CD4-positive, alpha-beta memory T cell (primary cell): ENCODE results near the gene TBC1D12. TPM values are rescaled to one million over a fixed set of nuclear protein-coding genes. Genes with fewer than 3 reads are reported as not detected.

Source experiments
- CTCF ChIA-PET: fragments of 350-600 bp; sonication (Branson Sonifier 250); formaldehyde crosslinking; loops from one replicate; lab custom pipeline; 2021; ENCODE audit warnings: inconsistent platforms; ENCODE audit not compliant: partially characterized antibody; lab: Charles Lee
- POLR2A ChIA-PET: fragments of 350-600 bp; sonication (Branson Sonifier 250); formaldehyde crosslinking; loops from one replicate; lab custom pipeline; 2021; ENCODE audit not compliant: partially characterized antibody; lab: Charles Lee
- DNase-seq, 5 donors: peaks; one replicate each; pipeline versions ENCODE4 v3.0.0 to v3.0.0-alpha.2; 2020 to 2022; ENCODE audit warnings: mixed read lengths in 1 of 5
- H3K27ac ChIP-seq: one replicate; pipeline ENCODE4 v1.7.0; 2013; ENCODE audit warnings: low read depth, low read length
- H3K27me3 ChIP-seq: 2 replicates; pipeline ENCODE4 v1.7.0; 2013; ENCODE audit warnings: mild to moderate bottlenecking, low read length, moderate library complexity; ENCODE audit not compliant: insufficient read depth
- H3K36me3 ChIP-seq: 2 replicates; pipeline ENCODE4 v1.7.0; 2013; ENCODE audit warnings: mild to moderate bottlenecking, low read length, moderate library complexity; ENCODE audit not compliant: insufficient read depth
- H3K4me1 ChIP-seq: 2 replicates; pipeline ENCODE4 v1.7.0; 2013; ENCODE audit warnings: mild to moderate bottlenecking, low read length, moderate library complexity; ENCODE audit not compliant: insufficient read depth
- H3K4me3 ChIP-seq, 2 donors: one replicate each; pipeline ENCODE4 v1.7.0; 2013; ENCODE audit warnings: low read length in 2 of 2, mild to moderate bottlenecking in 1 of 2
- H3K9me3 ChIP-seq, 2 donors: one replicate each; pipeline ENCODE4 v1.7.0; 2013; ENCODE audit warnings: low read length in 2 of 2, control low read depth in 1 of 2; ENCODE audit not compliant: control insufficient read depth in 1 of 2
- H3K27ac Mint-ChIP-seq, 7 donors: one replicate each; pipeline ENCODE4 v1.8.0; 2020 to 2021; ENCODE audit warnings: mixed read lengths in 7 of 7, mild to moderate bottlenecking in 6 of 7, inconsistent platforms in 3 of 7, moderate library complexity in 3 of 7
- H3K27me3 Mint-ChIP-seq, 2 donors: one replicate each; pipeline ENCODE4 v1.8.0; 2020 to 2021; ENCODE audit warnings: mixed read lengths in 2 of 2
- H3K36me3 Mint-ChIP-seq, 2 donors: one replicate each; pipeline ENCODE4 v1.8.0; 2020 to 2021; ENCODE audit warnings: mixed read lengths in 2 of 2, inconsistent platforms in 1 of 2, mild to moderate bottlenecking in 1 of 2
- H3K4me1 Mint-ChIP-seq, 4 donors: one replicate each; pipeline ENCODE4 v1.8.0; 2020 to 2021; ENCODE audit warnings: mixed read lengths in 4 of 4, mild to moderate bottlenecking in 1 of 4
- H3K4me3 Mint-ChIP-seq, 8 donors: one replicate each; pipeline ENCODE4 v1.8.0; 2020 to 2021; ENCODE audit warnings: mixed read lengths in 8 of 8, mild to moderate bottlenecking in 7 of 8, moderate library complexity in 6 of 8, inconsistent platforms in 3 of 8
- H3K9me3 Mint-ChIP-seq, 8 donors: one replicate each; pipeline ENCODE4 v1.8.0; 2020 to 2021; ENCODE audit warnings: mixed read lengths in 8 of 8, mild to moderate bottlenecking in 5 of 8, inconsistent platforms in 3 of 8, moderate library complexity in 1 of 8
- intact Hi-C: fragments of 100-400 bp; cut with micrococcal nuclease; formaldehyde crosslinking; loops from one replicate; pipeline ENCODE4 v1.15.1; 2023
- polyA plus RNA-seq, 2 donors: library from polyadenylated mRNA; unstranded; fragments of 300-500 nt; fragmentation: Illumina TruSeq; gene quantifications; one replicate each; pipeline ENCODE4 v1.2.3, GENCODE V29; 2021
- total RNA-seq, 2 experiments: library from RNA; stranded (reverse); gene quantifications; one replicate each; pipeline ENCODE4 v1.2.3, GENCODE V29; 2021

Gene TBC1D12
- total and polyA plus RNA-seq, 4 experiments from 2014 or later = 0.30 to 0.96 TPM; not detected in 2

DNA sequence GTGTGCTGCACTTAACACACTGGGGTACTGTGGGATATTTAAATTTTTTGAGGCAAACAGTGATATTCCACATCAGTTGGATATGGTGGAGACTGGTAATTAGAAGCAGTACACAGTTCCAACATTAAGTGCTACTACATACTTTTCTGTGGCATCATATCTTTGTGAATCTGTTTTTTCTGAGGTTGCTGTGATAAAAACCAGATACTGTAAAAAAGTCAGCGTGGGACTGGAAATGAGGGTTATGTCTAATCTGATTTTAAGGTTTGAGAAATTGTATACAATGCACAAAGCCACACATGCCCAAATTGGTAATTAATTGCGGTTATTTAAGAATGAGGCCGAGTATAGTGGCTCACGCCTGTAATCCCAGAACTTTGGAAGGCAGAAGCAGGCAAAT, 41.2 kb downstream of the TBC1D12 start:
- DNase-seq = no peak
- H3K4me3 Mint-ChIP-seq = no peak overlapping the region
- H3K27me3 ChIP-seq = no peaks in the 10 kb centered on the region
- no peaks in the 10 kb centered on the region for H3K36me3 Mint-ChIP-seq
- H3K4me1 Mint-ChIP-seq = no peaks in the 10 kb centered on the region
- peaks cover 2 to 7% of the 10 kb centered on the region in 2 donors for H3K27me3 Mint-ChIP-seq
- no peaks in the 10 kb centered on the region for H3K4me1 ChIP-seq
- H3K9me3 ChIP-seq = no peaks in the 10 kb centered on the region
- H3K4me3 ChIP-seq = no peak overlapping the region
- intact Hi-C loops = no loop called here
- no peaks in the 10 kb centered on the region for H3K36me3 ChIP-seq
- H3K27ac Mint-ChIP-seq = no peak overlapping the region
- CTCF ChIA-PET = interaction anchor here (0.6 to 3.0 kb wide), 21 partner anchors 9 to 527 kb away, joined by 3 to 22 read pairs (median 4); no protein-coding TSS in a partner anchor
- POLR2A ChIA-PET = no interaction called here
- no peak overlapping the region for H3K27ac ChIP-seq
- H3K9me3 Mint-ChIP-seq = peaks cover 0 to 4% (median 0%) of the 10 kb centered on the region in 8 donors

DNA sequence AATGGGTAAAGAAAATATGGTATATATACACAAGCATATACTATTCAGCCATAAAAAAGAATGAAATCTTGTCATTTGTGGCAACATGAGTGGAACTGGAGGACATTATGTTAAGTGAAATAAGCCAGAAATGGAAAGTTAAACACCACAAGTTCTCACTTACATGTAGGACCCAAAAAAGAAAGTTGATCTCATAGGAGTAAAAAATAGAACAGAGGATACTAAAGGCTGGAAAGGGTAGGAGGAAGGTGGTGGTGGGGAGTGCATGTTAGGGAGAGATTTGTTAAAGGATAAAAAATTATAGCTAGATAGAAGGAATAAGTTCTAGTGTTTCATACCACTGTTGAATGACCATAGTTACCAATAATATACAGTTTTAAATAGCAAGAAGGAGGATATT, 48.4 kb downstream of the TBC1D12 start:
- Mint-ChIP-seq H3K4me1 (no peaks in the 10 kb centered on the region), H3K27me3 (peaks cover 2 to 11% of the 10 kb centered on the region in 2 donors), H3K27ac (peak overlapping the region in 1 of 7 donors; percentile 49), H3K4me3 (no peak overlapping the region), H3K9me3 (peaks cover 0 to 15% (median 4%) of the 10 kb centered on the region in 8 donors), H3K36me3 (no peaks in the 10 kb centered on the region)
- ChIA-PET CTCF (no interaction called here), POLR2A (no interaction called here)
- Histone ChIP-seq H3K4me3 (no peak overlapping the region), H3K36me3 (no peaks in the 10 kb centered on the region), H3K27ac (no peak overlapping the region), H3K4me1 (no peaks in the 10 kb centered on the region), H3K27me3 (no peaks in the 10 kb centered on the region), H3K9me3 (no peaks in the 10 kb centered on the region)
- no peak for DNase-seq
- intact Hi-C loops = no loop called here

DNA sequence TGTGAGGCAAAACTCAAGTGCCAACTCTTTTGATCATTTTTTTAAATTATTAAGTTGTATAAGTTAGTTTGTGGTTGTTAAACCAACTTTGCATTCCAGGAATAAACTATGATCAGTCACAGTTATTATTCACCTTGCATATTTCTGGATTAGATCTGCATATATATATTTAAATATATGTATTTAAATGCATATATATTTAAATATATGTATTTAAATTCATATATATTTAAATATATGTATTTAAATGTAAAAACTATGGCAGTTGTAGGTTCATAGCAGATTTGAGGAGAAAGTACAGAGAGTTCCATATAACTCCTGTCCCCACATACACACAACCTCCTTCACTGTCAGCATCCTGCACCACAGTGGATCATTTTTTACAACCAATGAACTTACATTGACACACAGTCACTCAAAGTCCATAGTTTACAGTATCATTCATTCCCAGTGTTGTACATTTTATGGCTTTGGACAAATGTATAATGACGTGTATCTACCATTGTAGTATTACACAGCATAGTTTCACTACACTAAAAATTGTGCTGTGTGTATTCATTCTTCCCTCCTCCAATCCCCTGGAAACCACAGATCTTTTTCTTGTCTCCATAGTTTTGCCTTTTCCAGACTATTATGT, 49.7 kb downstream of the TBC1D12 start:
- Histone ChIP-seq H3K4me3 (no peak overlapping the region), H3K27ac (no peak overlapping the region), H3K36me3 (no peaks in the 10 kb centered on the region), H3K9me3 (no peaks in the 10 kb centered on the region), H3K4me1 (no peaks in the 10 kb centered on the region), H3K27me3 (no peaks in the 10 kb centered on the region)
- peaks cover 0 to 2% of the 10 kb centered on the region in 2 donors for H3K36me3 Mint-ChIP-seq
- peaks cover 0 to 11% of the 10 kb centered on the region in 2 donors for H3K27me3 Mint-ChIP-seq
- H3K4me1 Mint-ChIP-seq = no peaks in the 10 kb centered on the region
- DNase-seq = no peak
- intact Hi-C loops = no loop called here
- peaks cover 2 to 20% (median 7%) of the 10 kb centered on the region in 8 donors for H3K9me3 Mint-ChIP-seq
- CTCF ChIA-PET = interaction anchor here (1.4 kb wide), 1 partner anchor 8 kb away, joined by 4 read pairs; no protein-coding TSS in a partner anchor
- no peak overlapping the region for H3K27ac Mint-ChIP-seq
- no peak overlapping the region for H3K4me3 Mint-ChIP-seq
- POLR2A ChIA-PET = no interaction called here

DNA sequence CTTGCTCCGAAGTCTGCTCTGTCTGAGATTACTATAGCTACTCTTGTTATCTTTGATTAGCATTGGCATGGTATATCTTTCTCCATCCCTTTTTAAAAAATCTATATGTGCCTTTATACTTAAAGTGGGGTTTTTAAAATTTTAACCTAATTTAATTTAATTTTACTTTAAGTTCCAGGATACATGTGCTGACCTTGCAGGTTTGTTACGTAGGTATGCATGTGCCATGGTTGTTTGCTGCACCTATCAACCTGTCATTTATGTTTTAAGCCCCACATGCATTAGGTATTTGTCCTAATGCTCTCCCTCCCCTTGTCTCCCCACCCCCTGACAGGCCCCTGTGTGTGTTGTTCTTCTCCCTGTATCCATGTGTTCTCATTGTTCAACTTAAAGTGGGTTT, 54.6 kb downstream of the TBC1D12 start:
- no peaks in the 10 kb centered on the region for H3K36me3 ChIP-seq
- no peak overlapping the region for H3K27ac ChIP-seq
- ChIA-PET POLR2A (no interaction called here), CTCF (interaction anchor here (4.3 kb wide), 1 partner anchor 12 kb away, joined by 22 read pairs; no protein-coding TSS in a partner anchor)
- Mint-ChIP-seq H3K27me3 (peaks cover 0 to 8% of the 10 kb centered on the region in 2 donors), H3K4me3 (no peak overlapping the region), H3K4me1 (no peaks in the 10 kb centered on the region), H3K9me3 (peaks cover 5 to 32% (median 11%) of the 10 kb centered on the region in 8 donors), H3K27ac (no peak overlapping the region), H3K36me3 (peaks cover 0 to 2% of the 10 kb centered on the region in 2 donors)
- no peak for DNase-seq
- no peak overlapping the region for H3K4me3 ChIP-seq
- H3K27me3 ChIP-seq = no peaks in the 10 kb centered on the region
- intact Hi-C loops = no loop called here
- H3K9me3 ChIP-seq = no peaks in the 10 kb centered on the region
- no peaks in the 10 kb centered on the region for H3K4me1 ChIP-seq

DNA sequence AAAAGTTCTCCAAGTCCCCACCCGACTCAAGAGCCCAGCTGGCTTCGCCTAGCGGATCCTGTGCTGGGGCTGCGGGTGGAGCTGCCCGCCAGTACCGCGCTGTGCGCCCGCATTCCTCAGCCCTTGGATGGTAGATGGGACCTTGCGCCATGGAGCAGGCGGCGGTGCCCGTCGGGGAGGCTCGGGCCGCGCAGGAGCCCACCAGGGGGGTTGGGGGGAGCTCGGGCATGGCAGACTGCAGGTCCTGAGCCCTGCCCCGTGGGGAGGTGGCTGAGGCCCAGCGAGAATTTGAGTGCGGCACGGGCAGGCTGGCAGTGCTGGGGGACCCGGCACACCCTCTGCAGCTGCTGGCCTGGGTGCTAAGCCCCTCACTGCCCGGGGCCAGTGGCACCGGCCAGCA, 57.0 kb downstream of the TBC1D12 start:
- peaks cover 1 to 2% of the 10 kb centered on the region in 2 donors for H3K27me3 Mint-ChIP-seq
- DNase-seq = no peak
- H3K27ac Mint-ChIP-seq = no peak overlapping the region
- no peaks in the 10 kb centered on the region for H3K27me3 ChIP-seq
- H3K4me1 ChIP-seq = no peaks in the 10 kb centered on the region
- ChIA-PET POLR2A (no interaction called here), CTCF (interaction anchor here (4.3 kb wide), 1 partner anchor 14 kb away, joined by 22 read pairs; no protein-coding TSS in a partner anchor)
- H3K4me3 Mint-ChIP-seq = no peak overlapping the region
- intact Hi-C loops = no loop called here
- no peaks in the 10 kb centered on the region for H3K36me3 ChIP-seq
- H3K27ac ChIP-seq = no peak overlapping the region
- no peaks in the 10 kb centered on the region for H3K4me1 Mint-ChIP-seq
- H3K9me3 ChIP-seq = no peaks in the 10 kb centered on the region
- peaks cover 3 to 25% (median 8%) of the 10 kb centered on the region in 8 donors for H3K9me3 Mint-ChIP-seq
- H3K4me3 ChIP-seq = no peak overlapping the region
- peaks cover 0 to 2% of the 10 kb centered on the region in 2 donors for H3K36me3 Mint-ChIP-seq

DNA sequence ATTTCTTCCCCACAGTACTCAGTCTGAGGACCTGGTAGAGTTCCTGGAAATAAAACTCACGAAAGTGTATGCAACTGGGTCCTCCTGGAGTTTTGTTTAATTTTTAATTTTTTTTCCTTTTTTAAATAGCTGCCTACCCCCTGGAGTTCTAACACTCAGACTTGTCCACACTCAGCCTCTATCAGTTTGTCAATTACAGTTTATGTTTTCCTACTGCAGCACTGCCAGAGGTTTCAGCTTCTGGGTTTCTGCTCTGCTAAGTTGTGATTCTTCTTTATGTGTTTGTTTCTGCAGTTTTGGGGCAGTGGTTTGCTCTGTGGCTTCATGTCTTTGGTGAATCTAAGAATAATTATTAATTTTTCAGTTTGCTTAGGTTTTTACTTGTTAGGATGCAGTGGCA, 59.2 kb downstream of the TBC1D12 start:
- Histone ChIP-seq H3K4me1 (no peaks in the 10 kb centered on the region), H3K9me3 (no peaks in the 10 kb centered on the region), H3K27ac (no peak overlapping the region), H3K4me3 (no peak overlapping the region), H3K27me3 (no peaks in the 10 kb centered on the region), H3K36me3 (no peaks in the 10 kb centered on the region)
- H3K27ac Mint-ChIP-seq = no peak overlapping the region
- no peak for DNase-seq
- no peaks in the 10 kb centered on the region for H3K36me3 Mint-ChIP-seq
- ChIA-PET CTCF (no interaction called here), POLR2A (no interaction called here)
- H3K9me3 Mint-ChIP-seq = peaks cover 0 to 16% (median 3%) of the 10 kb centered on the region in 8 donors
- H3K4me1 Mint-ChIP-seq = no peaks in the 10 kb centered on the region
- intact Hi-C loops = no loop called here
- H3K27me3 Mint-ChIP-seq = peaks cover 1% of the 10 kb centered on the region in 2 donors
- no peak overlapping the region for H3K4me3 Mint-ChIP-seq

DNA sequence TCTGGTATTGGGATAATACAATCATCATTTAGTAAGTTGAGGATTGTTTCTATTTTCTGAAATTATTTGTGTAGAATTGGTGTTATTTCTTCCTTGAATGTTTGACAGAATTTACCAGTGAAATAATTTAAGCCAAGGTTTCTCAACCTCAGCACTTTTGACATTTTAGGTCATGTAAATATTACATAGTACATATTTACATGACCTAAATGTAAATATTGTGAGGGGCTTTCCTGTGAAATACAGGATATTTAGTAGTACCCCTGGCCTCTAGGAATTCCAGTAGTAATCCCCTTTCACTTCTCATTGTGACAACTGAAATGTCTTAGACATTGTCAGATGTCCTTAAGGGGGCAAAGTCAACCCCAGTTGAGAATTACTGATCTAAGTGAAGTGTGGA, 59.8 kb downstream of the TBC1D12 start:
- ChIA-PET POLR2A (no interaction called here), CTCF (no interaction called here)
- no peak overlapping the region for H3K27ac ChIP-seq
- no peaks in the 10 kb centered on the region for H3K9me3 ChIP-seq
- Mint-ChIP-seq H3K27ac (no peak overlapping the region), H3K4me1 (no peaks in the 10 kb centered on the region), H3K4me3 (no peak overlapping the region), H3K36me3 (no peaks in the 10 kb centered on the region), H3K9me3 (peaks cover 0 to 16% (median 3%) of the 10 kb centered on the region in 8 donors), H3K27me3 (peaks cover 1 to 4% of the 10 kb centered on the region in 2 donors)
- H3K36me3 ChIP-seq = no peaks in the 10 kb centered on the region
- no peaks in the 10 kb centered on the region for H3K4me1 ChIP-seq
- H3K4me3 ChIP-seq = no peak overlapping the region
- intact Hi-C loops = no loop called here
- no peak for DNase-seq
- H3K27me3 ChIP-seq = no peaks in the 10 kb centered on the region
